Esophagus squamous epithelium (tissue), 4 donors: ENCODE data around the gene EXOC6.

Experiments used
- POLR2A ChIP-seq, 4 donors: fragments of 450-650 bp; IDR thresholded peaks; one replicate each; pipeline ENCODE4 v1.6.1; 2017; ENCODE audit warnings: antibody characterized with exemption in 4 of 4, mild to moderate bottlenecking in 4 of 4, moderate library complexity in 3 of 4
- TF ChIP-seq, protein P1 (sequence below), 6 experiments: fragments of 450-650 bp in 4 of 6; fragments of 200-600 bp in 2 of 6; sonication (generic) in 2 of 6; IDR thresholded peaks; one replicate each; pipeline ENCODE4 v1.5.1; 2016 to 2019; ENCODE audit warnings: antibody characterized with exemption in 6 of 6, mild to moderate bottlenecking in 4 of 6, moderate library complexity in 4 of 6

DNA sequence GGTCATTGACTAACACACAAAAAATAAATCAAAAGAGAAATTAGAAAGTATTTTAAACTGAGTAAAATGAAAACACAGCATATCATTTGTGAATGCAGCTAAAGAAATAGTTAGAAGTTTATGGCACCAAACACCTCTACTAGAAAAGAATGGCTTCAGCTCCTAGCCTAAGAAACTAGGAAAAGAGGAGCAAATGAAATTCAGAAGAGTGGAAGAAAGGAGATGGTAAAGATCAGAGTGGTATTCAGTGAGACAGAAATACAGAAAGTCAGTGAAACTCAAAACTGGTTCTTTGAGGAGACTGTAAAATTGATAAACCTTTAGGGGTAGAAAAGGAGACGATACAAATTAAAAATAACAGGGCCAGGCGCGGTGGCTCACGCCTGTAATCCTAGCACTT, 2.7 kb downstream of the EXOC6 start:
- TF ChIP-seq, protein P1, sequence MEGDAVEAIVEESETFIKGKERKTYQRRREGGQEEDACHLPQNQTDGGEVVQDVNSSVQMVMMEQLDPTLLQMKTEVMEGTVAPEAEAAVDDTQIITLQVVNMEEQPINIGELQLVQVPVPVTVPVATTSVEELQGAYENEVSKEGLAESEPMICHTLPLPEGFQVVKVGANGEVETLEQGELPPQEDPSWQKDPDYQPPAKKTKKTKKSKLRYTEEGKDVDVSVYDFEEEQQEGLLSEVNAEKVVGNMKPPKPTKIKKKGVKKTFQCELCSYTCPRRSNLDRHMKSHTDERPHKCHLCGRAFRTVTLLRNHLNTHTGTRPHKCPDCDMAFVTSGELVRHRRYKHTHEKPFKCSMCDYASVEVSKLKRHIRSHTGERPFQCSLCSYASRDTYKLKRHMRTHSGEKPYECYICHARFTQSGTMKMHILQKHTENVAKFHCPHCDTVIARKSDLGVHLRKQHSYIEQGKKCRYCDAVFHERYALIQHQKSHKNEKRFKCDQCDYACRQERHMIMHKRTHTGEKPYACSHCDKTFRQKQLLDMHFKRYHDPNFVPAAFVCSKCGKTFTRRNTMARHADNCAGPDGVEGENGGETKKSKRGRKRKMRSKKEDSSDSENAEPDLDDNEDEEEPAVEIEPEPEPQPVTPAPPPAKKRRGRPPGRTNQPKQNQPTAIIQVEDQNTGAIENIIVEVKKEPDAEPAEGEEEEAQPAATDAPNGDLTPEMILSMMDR (IDR thresholded peaks at IDR 0.05), result no peak
- no peak for TF ChIP-seq POLR2A (IDR thresholded peaks at IDR 0.05)
